Tibial artery (tissue), 4 donors: ENCODE results near the gene AIG1.

Experiments
- DNase-seq, 2 donors: peaks; one replicate each; pipeline ENCODE4 v3.0.0-alpha.2; 2019
- H3K27ac ChIP-seq, 2 donors: fragments of 200-600 bp; sonication (generic) in 1 of 2; 1 replicate in 1 of 2; 2 replicates in 1 of 2; pipeline ENCODE4 v1.5.1; 2018 to 2019; ENCODE audit warnings: mild to moderate bottlenecking in 1 of 2
- H3K27me3 ChIP-seq, 2 donors: fragments of 200-600 bp; sonication (generic) in 1 of 2; one replicate each; pipeline versions ENCODE4 v1.5.1 to v1.6.0; 2016 to 2019
- H3K36me3 ChIP-seq, 3 donors: fragments of 200-600 bp; sonication (generic) in 2 of 3; one replicate each; pipeline ENCODE4 v1.5.1; 2016 to 2019; ENCODE audit warnings: mild to moderate bottlenecking in 2 of 3
- H3K4me1 ChIP-seq, 4 donors: fragments of 200-600 bp; sonication (generic) in 2 of 4; 1 replicate in 3 of 4; 2 replicates in 1 of 4; pipeline ENCODE4 v1.5.1; 2016 to 2019
- H3K4me3 ChIP-seq, 2 donors: fragments of 200-600 bp; sonication (generic) in 1 of 2; 1 replicate in 1 of 2; 2 replicates in 1 of 2; pipeline ENCODE4 v1.5.1; 2018 to 2019; ENCODE audit warnings: mild to moderate bottlenecking in 2 of 2
- H3K9me3 ChIP-seq, 3 donors: fragments of 200-600 bp; sonication (generic) in 1 of 3; one replicate each; pipeline ENCODE4 v1.5.1; 2016 to 2019
- CTCF ChIP-seq, 2 experiments: fragments of 200-600 bp in 1 of 2; fragments of 450-650 bp in 1 of 2; IDR thresholded peaks; one replicate each; pipeline ENCODE4 v1.5.1; 2017 to 2019; ENCODE audit warnings: antibody characterized with exemption in 2 of 2, mild to moderate bottlenecking in 1 of 2, moderate library complexity in 1 of 2
- intact Hi-C: fragments of 100-400 bp; cut with DNase I; formaldehyde crosslinking; loops from one replicate; pipeline ENCODE4 v1.15.0; 2023; ENCODE audit warnings: low total_unique reads

Gene AIG1

DNA sequence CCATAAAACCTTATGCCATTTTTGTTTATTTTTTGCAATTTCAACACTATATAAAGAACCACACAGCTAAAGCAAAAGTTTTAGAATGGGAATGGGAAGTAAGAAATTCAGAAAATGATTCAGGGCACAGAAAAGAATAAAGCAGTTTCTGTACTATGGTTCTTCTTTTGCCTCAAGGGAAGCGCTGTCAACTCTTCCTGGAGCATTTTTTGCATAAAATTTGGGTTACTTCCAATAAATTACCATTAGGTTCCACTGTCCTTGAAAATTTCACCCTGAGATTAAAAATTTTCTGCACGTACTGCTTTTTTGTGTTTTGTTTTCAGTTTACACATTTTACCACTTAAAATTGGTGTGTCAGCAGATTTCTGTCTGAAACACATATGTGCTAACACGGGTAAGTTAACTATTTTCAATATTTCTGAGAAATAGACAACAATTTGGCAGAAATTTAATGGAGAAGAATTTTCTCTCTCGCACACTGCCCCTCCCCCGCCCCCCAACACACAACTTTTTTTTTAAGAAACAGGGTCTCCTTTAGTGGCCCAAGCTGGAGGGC is 310.2 kb downstream of the AIG1 start:
- no peak overlapping the region for H3K4me3 ChIP-seq
- H3K36me3 ChIP-seq, result no peaks in the 10 kb centered on the region
- no peaks in the 10 kb centered on the region for H3K27me3 ChIP-seq
- H3K27ac ChIP-seq, result no peak overlapping the region
- TF ChIP-seq CTCF (IDR thresholded peaks at IDR 0.05), result no peak
- intact Hi-C loops, result no loop called here
- H3K9me3 ChIP-seq, result no peaks in the 10 kb centered on the region
- DNase-seq, result no peak
- no peaks in the 10 kb centered on the region for H3K4me1 ChIP-seq

DNA sequence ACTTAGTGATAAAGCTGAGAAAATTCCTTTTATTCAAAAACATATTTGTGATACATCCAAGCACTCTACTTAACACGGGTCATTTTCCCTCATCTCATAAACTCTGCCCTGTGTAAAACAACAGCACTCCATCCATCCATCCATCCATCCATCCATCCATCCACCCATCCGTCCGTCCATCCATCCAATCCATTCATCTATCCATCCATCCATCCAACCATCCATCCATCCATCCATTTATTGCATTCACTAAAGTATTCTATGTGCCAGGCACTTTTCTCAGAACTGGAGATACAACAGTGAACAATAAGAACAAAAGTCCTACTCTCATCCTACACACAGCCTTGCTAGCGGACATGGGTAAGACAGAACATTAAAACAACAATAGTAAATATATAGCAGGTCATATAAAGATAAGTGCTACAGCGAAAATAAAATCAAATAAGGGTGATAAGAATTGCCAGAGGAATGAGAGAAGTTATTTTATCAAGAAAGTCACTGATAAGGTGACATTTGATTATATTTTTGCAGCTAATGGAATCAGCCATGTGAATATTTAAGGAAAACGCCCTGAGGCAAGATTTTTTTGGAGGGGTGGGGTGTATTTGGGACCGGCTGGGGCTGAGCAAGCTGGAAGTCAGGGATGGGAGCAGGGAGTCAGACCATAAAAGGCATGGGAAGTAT is 311.7 kb downstream of the AIG1 start:
- intact Hi-C loops, result no loop called here
- Histone ChIP-seq H3K27me3 (no peaks in the 10 kb centered on the region), H3K9me3 (no peaks in the 10 kb centered on the region), H3K27ac (no peak overlapping the region), H3K36me3 (no peaks in the 10 kb centered on the region), H3K4me1 (no peaks in the 10 kb centered on the region), H3K4me3 (no peak overlapping the region)
- TF ChIP-seq CTCF (IDR thresholded peaks at IDR 0.05), result no peak
- DNase-seq, result no peak

DNA sequence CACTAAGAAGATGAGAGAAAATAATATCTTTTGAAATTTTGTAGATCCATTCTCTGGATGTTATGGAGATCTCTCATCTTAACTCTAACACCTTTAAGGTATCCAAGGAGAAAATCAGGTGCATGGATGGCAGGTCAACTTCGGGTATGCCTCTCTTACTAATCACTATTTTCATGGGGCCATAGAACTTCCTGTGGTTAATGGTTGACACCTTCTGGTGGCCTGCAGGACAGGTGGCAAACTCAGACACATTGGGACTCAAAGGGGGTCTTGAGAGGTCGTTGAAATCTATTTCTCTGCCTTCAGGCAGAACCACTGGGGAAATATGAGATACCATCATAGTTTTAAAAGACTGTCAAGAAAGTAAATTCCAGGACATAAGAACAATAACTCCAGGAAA is 313.3 kb downstream of the AIG1 start:
- Histone ChIP-seq H3K27ac (no peak overlapping the region), H3K4me3 (no peak overlapping the region)
- intact Hi-C loops, result no loop called here

GRCh38 chr6:143375022-143375585 is 314.4 kb downstream of the AIG1 start:
- H3K4me3 ChIP-seq, result no peak overlapping the region
- no peaks in the 10 kb centered on the region for H3K36me3 ChIP-seq
- intact Hi-C loops, result no loop called here
- H3K4me1 ChIP-seq, result no peaks in the 10 kb centered on the region
- DNase-seq, result no peak
- no peak overlapping the region for H3K27ac ChIP-seq
- H3K9me3 ChIP-seq, result no peaks in the 10 kb centered on the region
- no peak for TF ChIP-seq CTCF (IDR thresholded peaks at IDR 0.05)
- no peaks in the 10 kb centered on the region for H3K27me3 ChIP-seq

More for the DNA sequence above, 313.3 kb downstream of the AIG1 start:
- Histone ChIP-seq H3K27me3 (no peaks in the 10 kb centered on the region), H3K9me3 (no peaks in the 10 kb centered on the region), H3K36me3 (no peaks in the 10 kb centered on the region), H3K4me1 (no peaks in the 10 kb centered on the region)
- TF ChIP-seq CTCF (IDR thresholded peaks at IDR 0.05), result no peak
- no peak for DNase-seq

DNA sequence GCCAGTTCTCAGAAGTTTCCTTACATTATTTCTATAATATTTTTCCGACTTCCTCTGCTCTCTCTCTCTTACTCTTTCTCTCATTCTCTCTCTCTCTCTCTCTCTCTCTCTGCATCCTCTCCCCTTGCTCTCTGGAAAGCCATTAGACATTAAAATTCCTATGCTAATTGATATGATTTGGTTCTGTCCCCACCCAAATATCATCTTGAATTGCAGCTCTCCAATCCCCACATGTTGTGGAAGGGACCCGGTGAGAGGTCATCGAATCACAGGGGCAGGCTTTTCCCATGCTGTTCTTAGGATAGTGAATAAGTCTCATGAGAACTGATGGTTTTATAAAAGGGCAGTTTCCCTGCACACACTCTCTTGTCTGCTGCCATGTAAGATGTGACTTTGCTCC is 315.7 kb downstream of the AIG1 start:
- no peaks in the 10 kb centered on the region for H3K27me3 ChIP-seq
- intact Hi-C loops, result no loop called here

More for the DNA sequence above, 315.7 kb downstream of the AIG1 start:
- no peak overlapping the region for H3K4me3 ChIP-seq
- no peak for TF ChIP-seq CTCF (IDR thresholded peaks at IDR 0.05)
- no peaks in the 10 kb centered on the region for H3K9me3 ChIP-seq
- no peaks in the 10 kb centered on the region for H3K36me3 ChIP-seq
- no peaks in the 10 kb centered on the region for H3K4me1 ChIP-seq
- H3K27ac ChIP-seq, result no peak overlapping the region
- no peak for DNase-seq
